ENCODE measurements around the gene ARSJ.

Gene ARSJ

GRCh38 chr4:113993887-113994286 is 14.4 kb upstream of the ARSJ start:
- H3K27ac ChIP-seq: no peak overlapping the region
- CTCF ChIA-PET: no interaction called here
- no peak for TF ChIP-seq CTCF (conservative IDR thresholded peaks at IDR 0.05; ENCODE audit: low read depth)
- POLR2A ChIA-PET (ENCODE audit: low non-redundant PET): no interaction called here
- DNase-seq (ENCODE audit: low spot score): no peak

DNA sequence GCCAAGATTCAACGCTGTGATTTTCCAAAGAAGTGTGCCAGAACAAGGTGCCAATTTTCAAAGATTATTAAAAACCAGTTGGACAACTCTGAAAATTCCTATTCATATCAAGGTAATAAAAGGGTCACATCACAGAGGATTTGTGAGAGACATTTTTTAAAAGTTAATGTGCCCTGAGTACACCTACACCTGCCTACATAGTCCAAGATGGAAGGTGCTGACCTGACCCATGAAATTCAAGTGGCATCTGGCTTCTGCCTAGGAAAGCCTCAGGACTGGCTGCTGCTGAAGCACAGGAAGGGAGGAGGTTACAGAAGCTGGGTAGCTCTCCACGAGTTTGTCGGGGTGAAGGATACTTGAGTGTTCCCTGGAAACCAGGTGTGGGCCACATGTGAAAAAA is 11.4 kb upstream of the ARSJ start:
- no peak for DNase-seq (ENCODE audit: low spot score)
- ChIA-PET POLR2A (ENCODE audit: low non-redundant PET) (no interaction called here), CTCF (interaction anchor here (0.6 kb wide), 1 partner anchor 12 kb away, joined by 5 read pairs; no protein-coding TSS in a partner anchor)
- no peak overlapping the region for H3K27ac ChIP-seq
- no peak for TF ChIP-seq CTCF (conservative IDR thresholded peaks at IDR 0.05; ENCODE audit: low read depth)

DNA sequence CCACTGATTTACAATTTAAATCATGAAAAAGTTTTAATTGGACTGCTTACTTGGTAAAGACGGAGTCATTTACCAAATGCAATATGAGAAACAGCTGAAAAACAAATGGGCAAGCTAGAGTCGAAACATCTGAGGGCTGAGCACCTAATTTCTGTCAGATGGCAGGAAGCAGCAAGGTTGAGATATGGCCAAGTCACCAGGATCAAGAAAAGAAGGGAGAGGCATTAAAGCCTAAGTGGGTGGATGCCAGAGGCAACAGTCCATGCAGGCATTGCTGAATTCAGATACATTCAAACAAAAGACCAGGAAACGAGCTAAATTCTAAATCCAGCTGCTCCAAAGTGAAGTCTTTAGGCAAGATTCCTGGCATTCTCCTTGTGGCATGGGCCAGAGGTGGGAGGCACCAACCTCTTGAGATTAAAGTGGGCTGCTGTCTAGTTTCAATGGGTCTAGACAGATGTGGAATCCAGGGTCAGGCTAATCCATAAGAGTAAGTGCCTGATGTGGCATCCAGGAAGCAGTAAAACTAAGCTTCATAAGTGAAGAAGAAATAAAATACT is 8.0 kb upstream of the ARSJ start:
- POLR2A ChIA-PET (ENCODE audit: low non-redundant PET): no interaction called here
- no peak for TF ChIP-seq CTCF (conservative IDR thresholded peaks at IDR 0.05; ENCODE audit: low read depth)
- no peak for DNase-seq (ENCODE audit: low spot score)
- H3K27ac ChIP-seq: no peak overlapping the region
- CTCF ChIA-PET: no interaction called here

GRCh38 chr4:113982181-113982580 is 2.7 kb upstream of the ARSJ start:
- DNase-seq (ENCODE audit: low spot score): no peak
- H3K27ac ChIP-seq: no peak overlapping the region
- POLR2A ChIA-PET (ENCODE audit: low non-redundant PET): interaction anchor here (0.6 kb wide), 1 partner anchor 1685 kb away, joined by 3 read pairs; the partner anchor contains the start of gene ALPK1
- no peak for TF ChIP-seq CTCF (conservative IDR thresholded peaks at IDR 0.05; ENCODE audit: low read depth)
- CTCF ChIA-PET: no interaction called here

DNA sequence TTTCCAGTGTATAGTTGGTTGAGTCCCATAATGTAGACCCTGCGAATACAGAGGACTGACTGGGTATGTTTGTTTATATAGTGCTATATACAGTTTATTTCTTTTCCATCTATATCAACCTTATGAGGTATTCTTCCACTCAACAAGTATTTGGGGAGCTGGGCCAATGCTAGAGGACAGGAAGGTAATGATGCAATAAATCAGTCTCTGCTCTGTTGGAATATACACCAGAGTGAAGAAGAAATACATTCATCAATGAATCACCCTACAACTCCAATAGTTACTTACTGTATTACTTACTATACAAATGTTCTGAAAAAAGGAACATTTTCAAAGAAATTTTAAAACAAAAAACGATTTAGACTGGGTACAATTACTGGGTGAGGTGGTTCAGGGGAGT is 2.1 kb upstream of the ARSJ start:
- DNase-seq (ENCODE audit: low spot score): no peak
- ChIA-PET CTCF (interaction anchor here (0.7 kb wide), 1 partner anchor 773 kb away, joined by 5 read pairs; no protein-coding TSS in a partner anchor), POLR2A (ENCODE audit: low non-redundant PET) (interaction anchor here (0.6 kb wide), 1 partner anchor 1685 kb away, joined by 3 read pairs; the partner anchor contains the start of gene ALPK1)
- TF ChIP-seq CTCF (conservative IDR thresholded peaks at IDR 0.05; ENCODE audit: low read depth): no peak
- H3K27ac ChIP-seq: no peak overlapping the region

- DNase-seq (ENCODE audit: low spot score): no peak
- no peak for TF ChIP-seq CTCF (conservative IDR thresholded peaks at IDR 0.05; ENCODE audit: low read depth)
- ChIA-PET CTCF (interaction anchor here (0.6 to 0.7 kb wide), 3 partner anchors 35 to 138 kb away, joined by 3 read pairs; no protein-coding TSS in a partner anchor), POLR2A (ENCODE audit: low non-redundant PET) (interaction anchor here (0.5 to 0.7 kb wide), 2 partner anchors 78 to 156 kb away, joined by 3 read pairs; no protein-coding TSS in a partner anchor)
- peak overlapping the region; percentile 94 for H3K27ac ChIP-seq
These were observed 613 bp upstream of the ARSJ start for GRCh38 chr4:113979905-113980615.
